Activated CD4-positive, alpha-beta T cell treated with anti-CD3 and anti-CD28 coated beads for 24 hours (primary cell): ENCODE data around the gene CAB39L.

Experiments used
- DNase-seq, 2 donors: peaks; one replicate each; pipeline ENCODE4 v3.0.0-alpha.2; 2020; ENCODE audit warnings: low read depth in 2 of 2

Gene CAB39L

GRCh38 chr13:49443704-49444523 is at the start of gene CAB39L, which contains the start of gene SETDB2:
Gene CAB39L, minus strand, starts transcription at chr13:49444064. Its CDS starts 61,154 bp downstream, at chr13:49382910.
Gene SETDB2, plus strand, starts transcription at chr13:49444274. Its CDS starts 7,620 bp downstream, at chr13:49451894.
- peak; percentile 95 for DNase-seq

- no peak for DNase-seq
Observed at GRCh38 chr13:49488563-49488962, 44.7 kb upstream of the CAB39L start.

- DNase-seq: no peak
Observed at GRCh38 chr13:49481788-49482187, 37.9 kb upstream of the CAB39L start.

GRCh38 chr13:49476529-49476928 is 32.7 kb upstream of the CAB39L start:
- no peak for DNase-seq

GRCh38 chr13:49472186-49472585 is 28.3 kb upstream of the CAB39L start:
- DNase-seq: no peak

GRCh38 chr13:49466292-49466838 is 22.5 kb upstream of the CAB39L start:
- DNase-seq: no peak

GRCh38 chr13:49464621-49465325 is 20.9 kb upstream of the CAB39L start:
- DNase-seq: no peak

- no peak for DNase-seq
Observed at GRCh38 chr13:49464085-49464484, 20.2 kb upstream of the CAB39L start.

- no peak for DNase-seq
Observed at GRCh38 chr13:49459580-49459979, 15.7 kb upstream of the CAB39L start.

GRCh38 chr13:49457221-49457620 is 13.4 kb upstream of the CAB39L start:
- no peak for DNase-seq

- no peak for DNase-seq
Observed at GRCh38 chr13:49456156-49456555, 12.3 kb upstream of the CAB39L start.

GRCh38 chr13:49455007-49455398 is 11.1 kb upstream of the CAB39L start:
- DNase-seq: no peak

GRCh38 chr13:49454388-49455006 is 10.6 kb upstream of the CAB39L start:
- no peak for DNase-seq

- no peak for DNase-seq
Observed at GRCh38 chr13:49453465-49453864, 9.6 kb upstream of the CAB39L start.

- no peak for DNase-seq
Observed at GRCh38 chr13:49452725-49453457, 9.0 kb upstream of the CAB39L start.

- no peak for DNase-seq
Observed at GRCh38 chr13:49450105-49450819, 6.4 kb upstream of the CAB39L start.

- no peak for DNase-seq
Observed at GRCh38 chr13:49448753-49449152, 4.9 kb upstream of the CAB39L start.

GRCh38 chr13:49446473-49446872 is 2.6 kb upstream of the CAB39L start:
- DNase-seq: no peak

- peak in 1 of 2 donors; percentile 16 for DNase-seq
Observed at GRCh38 chr13:49444524-49445395, 896 bp upstream of the CAB39L start.

- no peak for DNase-seq
Observed at GRCh38 chr13:49443357-49443703, 534 bp downstream of the CAB39L start.
